Hematopoietic multipotent progenitor cell treated with erythropoietin and hydrocortisone succinate and interleukin-3 and kit ligand, for 8 days (in vitro differentiated cells): ENCODE data around the gene LRRC8B.

ENCODE experiments used
- DNase-seq: peaks from one replicate; pipeline ENCODE4 v3.0.0-alpha.2; 2015

Gene LRRC8B

DNA sequence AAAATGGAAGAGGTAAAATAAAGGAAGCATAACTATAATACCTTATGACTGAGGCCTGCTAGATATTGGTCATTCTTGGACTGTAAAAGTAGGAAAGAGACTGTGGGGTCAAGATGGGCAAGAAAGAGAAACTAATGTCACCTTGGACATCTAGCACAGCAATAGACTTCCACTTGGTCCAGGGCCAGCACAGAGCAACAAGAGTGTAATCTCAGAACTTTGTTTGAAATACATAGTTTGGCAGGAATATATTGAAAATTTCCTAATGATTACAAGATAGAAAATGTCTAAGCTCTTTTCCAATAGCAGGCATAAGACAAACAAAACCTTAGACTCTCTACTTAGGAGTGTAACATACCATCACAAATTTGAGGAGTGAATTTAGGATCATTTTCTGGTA is 112.9 kb downstream of the LRRC8B start:
- DNase-seq, result no peak

DNA sequence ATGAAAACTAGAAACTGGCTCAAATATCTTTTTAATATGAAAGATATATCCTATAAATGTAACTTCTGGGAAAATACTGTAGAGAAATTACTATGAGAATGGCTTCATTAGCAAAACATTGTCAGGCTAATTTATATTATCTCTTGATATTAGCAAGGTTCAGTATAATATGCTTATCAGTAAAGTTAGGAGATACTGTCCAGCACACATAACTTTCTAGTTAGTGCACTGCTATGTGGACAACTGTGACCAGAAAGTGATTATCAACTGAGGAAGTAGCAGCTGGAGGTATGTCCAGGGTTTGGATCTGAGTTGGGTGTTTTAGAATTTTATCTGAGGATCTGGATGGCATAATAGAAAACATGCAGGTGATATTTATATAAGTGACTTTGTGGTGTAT is 115.8 kb downstream of the LRRC8B start:
- no peak for DNase-seq

DNA sequence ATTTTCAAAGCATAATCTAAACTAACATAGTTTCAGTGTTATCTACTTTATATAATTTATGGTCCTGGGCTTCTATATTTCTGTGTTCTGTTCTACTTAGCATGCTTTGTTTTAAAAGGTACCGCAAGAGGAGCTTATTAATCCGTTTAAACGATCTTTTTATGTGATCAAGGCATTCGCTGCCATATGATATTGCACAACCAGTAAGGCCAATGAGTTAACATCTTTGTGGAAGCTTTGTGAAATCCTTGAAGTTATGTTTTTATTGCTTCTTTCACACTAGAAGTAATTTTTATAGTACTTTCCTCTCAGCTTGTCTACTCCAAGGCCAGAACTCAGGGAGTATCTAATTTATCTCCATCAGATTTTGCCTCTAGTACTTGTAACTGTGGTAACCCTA is 117.2 kb downstream of the LRRC8B start:
- no peak for DNase-seq

DNA sequence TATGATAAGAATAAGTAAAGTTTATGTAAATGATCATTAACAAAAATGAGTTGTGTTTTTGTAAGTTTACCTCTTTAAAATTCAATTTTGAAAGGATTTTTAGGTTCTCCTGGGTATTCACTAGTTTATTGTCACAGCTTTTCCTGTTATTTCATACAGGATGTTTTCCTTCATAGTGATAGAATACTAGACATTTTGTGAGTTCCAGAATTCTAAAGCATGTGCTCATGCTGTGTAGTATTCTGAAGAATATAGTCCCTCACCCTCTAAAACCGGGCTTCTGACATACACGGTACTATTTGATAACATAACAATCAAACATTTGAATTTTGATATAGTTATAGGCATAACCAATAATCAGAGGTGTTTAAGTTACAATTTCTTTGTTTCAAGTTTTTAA is 118.9 kb downstream of the LRRC8B start:
- DNase-seq, result no peak

DNA sequence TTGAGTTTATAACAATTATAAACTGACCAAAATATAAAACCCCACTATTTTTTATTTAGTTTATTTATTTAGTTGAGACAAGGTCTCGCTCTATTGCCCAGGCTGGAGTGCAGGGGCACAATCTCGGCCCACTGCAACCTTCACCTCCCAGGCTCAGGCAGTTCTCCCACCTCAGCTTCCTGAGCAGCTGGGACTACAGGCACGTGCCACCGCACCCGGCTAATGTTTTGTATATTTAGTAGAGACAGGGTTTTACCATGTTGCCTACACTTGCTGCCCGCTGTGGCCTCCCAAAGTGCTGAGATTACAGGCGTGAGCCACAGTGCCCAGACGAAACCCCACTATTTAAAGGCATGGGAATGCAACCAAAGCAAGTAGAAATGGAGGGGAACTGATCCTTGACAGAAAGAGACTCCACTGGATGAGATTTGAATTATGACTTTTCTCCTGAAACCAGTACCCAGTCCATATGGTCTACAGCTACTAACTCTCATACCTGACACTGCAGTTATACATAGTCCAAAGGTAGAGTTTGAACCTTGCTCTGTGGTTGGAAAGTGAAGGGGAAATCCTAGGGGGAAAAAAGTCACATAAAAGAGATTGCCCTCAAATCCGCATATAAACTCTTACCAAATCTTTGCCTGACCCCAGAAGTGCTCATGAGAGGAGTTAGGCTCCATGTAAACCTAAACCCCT is 119.6 kb downstream of the LRRC8B start:
- DNase-seq, result no peak

DNA sequence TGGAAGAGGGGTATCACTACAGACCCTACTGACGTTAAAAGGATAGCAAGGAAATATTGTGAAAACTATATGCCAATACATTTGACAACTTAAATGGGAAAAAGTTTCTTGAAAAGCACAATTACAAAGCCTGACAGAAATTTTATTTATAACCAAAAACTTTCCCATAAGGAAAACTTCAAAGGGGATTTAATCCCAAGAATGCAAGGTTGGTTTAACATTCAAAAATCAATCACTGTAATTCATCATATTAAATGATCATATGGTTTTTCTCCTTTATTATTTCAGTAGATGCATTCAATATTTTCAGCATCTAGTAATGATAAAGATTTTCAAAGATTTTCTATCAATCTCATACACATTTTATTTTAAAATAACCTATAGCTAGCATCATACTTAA is 121.6 kb downstream of the LRRC8B start:
- no peak for DNase-seq
